ENCODE results near the gene NEMP1.

GRCh38 chr12:57049119-57049446 lies 29.5 kb downstream of the NEMP1 start:
- TF ChIP-seq REST (IDR thresholded peaks at IDR 0.05) (no peak), CTCF (IDR thresholded peaks at IDR 0.05; ENCODE audit: low read depth, low read length, missing input control) (no peak), ATF3 (IDR thresholded peaks at IDR 0.05) (no peak)

Data from liver (tissue), 3 donors.